KMS-11 (cell line): Measurements from ENCODE around the gene CFAP410.
A peak's percentile ranks its signal among the peaks of the same experiment; 100 is the strongest.

ENCODE experiments used
- H2AFZ ChIP-seq: fragments of 200-600 bp; sonication (generic); 2 replicates; pipeline ENCODE4 v1.6.1; 2016; ENCODE audit warnings: antibody characterized with exemption, mixed run types, low read depth
- H3K27ac ChIP-seq: fragments of 200-600 bp; sonication (generic); 2 replicates; pipeline ENCODE4 v1.6.1; 2016; ENCODE audit warnings: mild to moderate bottlenecking, mixed run types
- H3K27me3 ChIP-seq: fragments of 200-600 bp; sonication (generic); 2 replicates; pipeline ENCODE4 v1.6.1; 2017; ENCODE audit warnings: mild to moderate bottlenecking, low read depth, mixed run types, moderate library complexity; ENCODE audit not compliant: insufficient read depth
- H3K36me3 ChIP-seq: fragments of 200-600 bp; sonication (generic); 2 replicates; pipeline ENCODE4 v1.6.1; 2017; ENCODE audit warnings: mild to moderate bottlenecking, mixed run types; ENCODE audit not compliant: insufficient read depth
- H3K4me1 ChIP-seq: fragments of 200-600 bp; sonication (generic); 2 replicates; pipeline ENCODE4 v1.6.1; 2016; ENCODE audit warnings: mild to moderate bottlenecking, low read depth, mixed run types; ENCODE audit not compliant: poor library complexity, severe bottlenecking
- H3K4me2 ChIP-seq: fragments of 200-600 bp; sonication (generic); 2 replicates; pipeline ENCODE4 v1.7.0; 2016; ENCODE audit warnings: mild to moderate bottlenecking, mixed run types
- H3K4me3 ChIP-seq: fragments of 200-600 bp; sonication (generic); IDR thresholded peaks from 2 replicates; pipeline ENCODE4 v1.6.1; 2017; ENCODE audit warnings: low read depth, low read length, mixed read lengths; ENCODE audit not compliant: insufficient read depth
- H3K79me2 ChIP-seq: fragments of 200-600 bp; sonication (generic); 2 replicates; pipeline ENCODE4 v1.6.1; 2016; ENCODE audit warnings: low read depth, mixed run types; ENCODE audit not compliant: insufficient read depth
- H3K9ac ChIP-seq: fragments of 200-600 bp; sonication (generic); 2 replicates; pipeline ENCODE4 v1.6.1; 2016; ENCODE audit warnings: mild to moderate bottlenecking, mixed run types
- H4K20me1 ChIP-seq: fragments of 200-600 bp; sonication (generic); 2 replicates; pipeline ENCODE4 v1.6.1; 2016; ENCODE audit warnings: mild to moderate bottlenecking, mixed run types; ENCODE audit not compliant: insufficient read depth
- CTCF ChIP-seq: fragments of 200-600 bp; sonication (generic); conservative IDR thresholded peaks from 2 replicates; pipeline ENCODE4 v1.6.1; 2017; ENCODE audit warnings: low read depth, mild to moderate bottlenecking, antibody characterized with exemption, low read length, moderate library complexity, mixed read lengths

The CFAP410 gene

DNA sequence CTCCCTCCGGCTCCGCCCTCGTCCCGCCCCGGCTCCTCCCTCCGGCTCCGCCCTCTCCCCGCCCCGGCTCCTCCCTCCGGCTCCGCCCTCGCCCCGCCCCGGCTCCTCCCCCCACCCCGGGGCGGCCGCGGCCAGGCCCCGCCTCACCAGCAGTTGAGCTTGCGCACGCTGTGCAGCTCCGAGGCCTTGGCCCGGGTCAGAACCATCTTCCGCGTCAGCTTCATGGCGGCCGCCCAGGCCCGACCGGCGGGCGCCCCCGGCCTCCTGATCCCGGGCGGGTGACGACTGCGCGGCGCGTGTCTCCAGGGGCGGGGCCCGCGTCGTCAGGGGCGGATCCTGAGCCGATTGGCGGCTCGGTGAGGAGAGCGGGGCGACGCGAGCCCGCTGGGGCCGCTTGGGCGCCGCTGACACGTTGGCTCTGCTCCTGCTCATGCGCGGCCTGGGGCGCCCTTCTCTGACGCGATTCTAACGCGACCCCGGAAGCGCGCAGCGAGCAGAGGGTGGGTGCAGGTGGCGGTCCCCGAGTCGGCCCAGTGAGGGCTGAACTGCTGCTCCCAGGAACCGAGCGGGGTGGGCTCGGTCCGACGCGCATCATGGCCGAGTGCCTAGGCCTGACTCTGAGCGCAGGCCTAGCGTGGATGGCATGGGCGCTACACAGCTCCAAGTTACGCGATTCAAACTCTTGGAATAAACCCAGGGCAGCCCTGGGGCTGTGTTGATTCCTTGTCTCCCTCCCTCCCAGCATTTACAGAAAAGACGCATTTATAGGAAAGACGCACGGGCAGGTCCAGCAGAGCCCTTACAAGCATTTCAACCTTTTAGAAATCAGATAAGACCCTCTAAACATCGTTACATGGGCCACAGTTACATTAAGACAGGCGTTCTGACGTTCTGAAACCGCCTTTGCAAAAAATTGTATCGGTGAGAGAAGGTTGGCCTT is at the start of gene CFAP410:
Gene CFAP410 (minus strand): TSS at position 420 of the 940 bp plus-strand sequence. CDS start 196 bp downstream, at position 224.
- peak within 1 kb of the TSS; percentile 95 for H3K27ac ChIP-seq

GRCh38 chr21:44384968-44385367 is 45.8 kb upstream of the CFAP410 start:
- Histone ChIP-seq H2AFZ (no peak overlapping the region), H3K4me2 (no peak overlapping the region), H3K4me3 (no peak overlapping the region), H3K4me1 (no peaks in the 10 kb centered on the region), H3K9ac (no peak overlapping the region), H3K36me3 (no peaks in the 10 kb centered on the region), H3K27ac (no peak overlapping the region), H3K79me2 (no peaks in the 10 kb centered on the region), H3K27me3 (peaks cover 61% of the 10 kb centered on the region), H4K20me1 (no peaks in the 10 kb centered on the region)
- TF ChIP-seq CTCF: no peak

More for the DNA sequence above, at the start of gene CFAP410:
- H3K27me3 ChIP-seq: peaks cover 18% of the 10 kb centered on the region; the same call in 1 of the 2 replicates
- H2AFZ ChIP-seq: peak within 1 kb of the TSS; percentile 43
- no peaks in the 10 kb centered on the region for H3K79me2 ChIP-seq
- no peaks in the 10 kb centered on the region for H3K36me3 ChIP-seq
- H3K4me2 ChIP-seq: peak within 1 kb of the TSS; percentile 95
- no peaks in the 10 kb centered on the region for H4K20me1 ChIP-seq
- H3K4me1 ChIP-seq: peaks cover 17% of the 10 kb centered on the region
- H3K9ac ChIP-seq: peak within 1 kb of the TSS; percentile 88
- H3K4me3 ChIP-seq: peak within 1 kb of the TSS; percentile 37
- no peak for TF ChIP-seq CTCF

- H3K9ac ChIP-seq: no peak overlapping the region
- H3K4me2 ChIP-seq: no peak overlapping the region
- H3K27me3 ChIP-seq: peaks cover 62% of the 10 kb centered on the region
- H4K20me1 ChIP-seq: no peaks in the 10 kb centered on the region
- H3K79me2 ChIP-seq: no peaks in the 10 kb centered on the region
- H3K36me3 ChIP-seq: no peaks in the 10 kb centered on the region
- no peak overlapping the region for H2AFZ ChIP-seq
- H3K4me1 ChIP-seq: no peaks in the 10 kb centered on the region
- H3K4me3 ChIP-seq: no peak overlapping the region
- no peak overlapping the region for H3K27ac ChIP-seq
- TF ChIP-seq CTCF: no peak
These were observed 44.0 kb upstream of the CFAP410 start for GRCh38 chr21:44383216-44383615.

DNA sequence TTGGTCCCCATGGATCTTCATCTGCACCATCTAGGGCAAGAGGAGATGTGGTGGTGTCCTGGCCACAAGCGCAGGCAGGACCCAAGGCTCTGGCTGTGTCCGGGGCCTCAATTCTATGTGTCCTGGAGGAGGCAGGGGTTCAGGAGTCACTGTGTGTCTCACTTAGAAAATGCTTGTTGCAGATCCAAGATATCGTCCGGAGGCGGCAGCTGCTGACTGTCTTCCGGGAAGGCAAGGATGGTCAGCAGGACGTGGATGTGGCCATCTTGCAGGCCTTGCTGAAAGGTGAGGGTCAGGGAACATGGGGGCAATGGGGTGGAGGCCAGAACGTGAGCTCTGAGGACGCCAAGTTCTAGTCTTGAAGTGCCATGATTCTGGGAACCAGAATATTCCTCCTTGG is 43.3 kb upstream of the CFAP410 start:
- Histone ChIP-seq H3K4me1 (no peaks in the 10 kb centered on the region), H2AFZ (no peak overlapping the region), H3K27ac (no peak overlapping the region), H3K9ac (no peak overlapping the region), H3K79me2 (no peaks in the 10 kb centered on the region), H3K4me2 (no peak overlapping the region), H3K4me3 (no peak overlapping the region), H4K20me1 (no peaks in the 10 kb centered on the region), H3K27me3 (peaks cover 63% of the 10 kb centered on the region), H3K36me3 (no peaks in the 10 kb centered on the region)
- TF ChIP-seq CTCF: no peak
